Measurements from ENCODE around the gene KCNIP1.
"Not testable (repeated sequence)": the region's sequence is repeated elsewhere in the genome, so short reads cannot be mapped to it uniquely, and the experiment has no call there.

KCNIP1 gene

DNA sequence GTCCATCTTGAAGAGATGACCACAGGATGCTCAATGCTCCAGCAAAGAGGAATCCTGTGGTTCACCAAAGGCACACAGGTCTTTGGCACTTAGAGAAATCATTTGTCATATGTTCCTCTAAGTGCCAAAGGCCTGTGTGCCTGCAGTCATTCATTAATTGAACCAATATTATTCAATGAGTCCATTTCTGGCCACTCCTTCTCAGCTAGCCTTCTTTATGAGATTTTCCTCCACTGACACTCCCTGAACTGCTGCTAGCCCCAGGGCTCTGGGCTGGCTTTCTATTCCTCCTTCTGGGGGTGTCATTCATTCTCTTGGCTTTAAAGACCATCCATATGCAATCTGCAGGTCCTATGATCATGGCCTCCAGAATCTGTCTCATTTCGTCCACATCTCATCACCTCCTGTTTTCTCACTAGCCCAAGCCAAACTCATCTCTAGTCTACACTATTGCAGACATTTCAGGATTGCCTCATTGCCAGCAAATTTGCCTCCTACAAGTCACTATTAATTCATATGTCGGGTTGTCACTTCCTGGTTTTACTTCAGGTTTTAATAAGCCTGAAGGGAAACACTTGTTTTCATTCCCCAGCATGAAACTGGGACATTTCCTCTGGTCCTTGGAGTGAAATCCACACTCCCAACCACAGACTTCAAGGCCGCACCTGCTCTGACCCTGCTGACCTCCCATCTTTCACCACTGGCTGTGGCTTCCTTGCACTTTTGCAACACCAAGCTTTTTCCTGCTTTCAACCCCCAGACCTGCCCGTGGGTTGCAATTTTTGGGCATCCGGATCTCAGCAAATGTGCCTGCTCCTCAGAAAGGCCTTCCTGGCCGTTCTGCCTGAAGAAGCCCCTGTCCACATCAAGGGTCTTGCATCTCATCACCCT lies 35.1 kb downstream of the KCNIP1 start:
- DNase-seq: no peak

DNA sequence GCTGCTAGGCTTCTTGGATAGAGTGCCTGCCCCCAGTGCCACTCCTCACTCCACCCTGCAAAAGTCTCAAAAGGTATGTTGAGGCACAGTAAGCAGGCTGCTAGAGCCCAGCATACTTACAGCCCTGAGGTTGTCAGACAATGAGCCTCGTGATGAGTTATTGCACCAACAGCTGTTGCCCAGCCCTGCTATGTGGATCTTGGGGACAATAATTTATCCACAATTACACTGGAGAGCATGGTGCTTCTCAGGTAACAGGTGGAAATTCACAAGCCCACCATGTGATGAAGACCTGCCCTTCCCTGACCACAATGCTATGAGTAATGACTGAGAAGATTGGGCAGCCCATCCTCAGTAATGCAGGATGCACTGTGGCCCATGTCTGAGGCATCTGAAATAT lies 36.5 kb downstream of the KCNIP1 start:
- no peak for DNase-seq

DNA sequence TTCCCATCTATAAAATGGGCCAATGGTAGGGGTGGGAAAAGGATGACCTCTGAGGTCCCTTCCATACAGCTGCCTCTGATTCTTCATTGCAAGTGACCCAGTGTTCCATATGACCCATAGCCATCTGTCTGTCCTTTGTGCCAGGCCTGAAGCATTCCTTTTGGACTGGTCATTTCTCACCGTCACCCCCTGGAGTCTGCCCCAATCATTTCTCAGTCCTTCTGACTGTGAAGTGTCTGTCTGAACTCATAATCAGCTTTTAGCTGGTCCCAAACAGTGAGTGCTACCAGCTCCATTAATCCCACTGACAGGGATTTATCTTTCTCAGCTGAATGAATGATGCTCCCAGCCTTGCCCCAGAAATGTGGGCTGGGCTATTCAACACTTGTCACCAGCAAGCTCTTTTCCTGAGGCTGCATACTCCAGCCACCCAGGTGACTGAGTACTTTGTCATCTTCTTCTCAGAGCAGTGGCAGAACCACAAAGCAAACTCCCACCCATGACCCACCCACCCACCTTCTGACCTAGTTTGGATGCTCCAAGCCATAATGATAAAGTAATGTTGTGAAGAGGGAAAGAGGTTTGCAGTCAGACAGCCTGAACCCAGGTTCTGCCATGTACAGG lies 37.4 kb downstream of the KCNIP1 start:
- no peak for DNase-seq

DNA sequence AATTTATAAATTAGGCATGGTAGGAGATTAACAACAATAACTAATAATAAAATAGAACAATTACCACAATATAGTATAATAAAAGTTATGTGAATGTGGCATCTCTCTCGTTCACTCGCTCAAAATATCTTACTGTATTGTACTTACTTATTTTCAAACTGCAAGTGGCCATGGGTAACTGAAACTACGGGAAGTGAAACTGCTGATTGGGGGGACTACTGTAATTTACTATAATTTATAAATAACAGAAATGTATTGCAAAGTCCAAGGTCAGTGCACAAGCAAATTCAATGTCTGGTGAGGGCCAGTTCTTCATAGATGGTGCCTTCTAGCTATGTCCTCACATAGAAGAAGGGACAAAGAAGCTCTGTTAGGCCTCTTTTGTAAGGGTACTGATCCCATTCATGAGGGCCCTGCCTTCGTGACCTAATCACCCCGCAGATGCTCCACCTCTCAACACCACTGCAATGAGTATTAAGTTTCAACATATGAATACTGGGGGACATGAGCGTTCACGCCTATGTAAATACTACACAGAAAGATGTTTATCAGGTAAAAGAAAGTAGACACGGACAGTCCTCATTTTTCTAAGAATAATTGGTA lies 39.0 kb downstream of the KCNIP1 start:
- no peak for DNase-seq

DNA sequence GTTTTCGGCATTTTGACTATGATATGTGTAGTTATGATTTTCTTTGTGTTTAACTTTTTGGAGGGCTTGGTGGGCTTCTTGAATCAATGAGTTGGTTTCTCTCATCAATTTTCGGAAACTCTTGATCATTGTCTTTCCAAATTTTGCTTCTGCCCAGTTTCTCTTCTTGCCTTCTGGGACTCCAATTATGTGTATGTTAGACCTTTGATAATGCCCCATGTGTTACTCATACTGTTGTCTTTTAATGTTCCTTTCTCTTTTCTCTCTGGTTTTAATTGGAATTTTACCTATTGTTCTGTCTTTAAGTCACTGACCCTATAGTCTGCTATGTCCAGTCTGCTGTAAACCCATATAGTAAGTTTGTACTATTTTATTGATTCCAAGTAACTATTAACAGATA lies 41.5 kb downstream of the KCNIP1 start:
- DNase-seq: no peak

DNA sequence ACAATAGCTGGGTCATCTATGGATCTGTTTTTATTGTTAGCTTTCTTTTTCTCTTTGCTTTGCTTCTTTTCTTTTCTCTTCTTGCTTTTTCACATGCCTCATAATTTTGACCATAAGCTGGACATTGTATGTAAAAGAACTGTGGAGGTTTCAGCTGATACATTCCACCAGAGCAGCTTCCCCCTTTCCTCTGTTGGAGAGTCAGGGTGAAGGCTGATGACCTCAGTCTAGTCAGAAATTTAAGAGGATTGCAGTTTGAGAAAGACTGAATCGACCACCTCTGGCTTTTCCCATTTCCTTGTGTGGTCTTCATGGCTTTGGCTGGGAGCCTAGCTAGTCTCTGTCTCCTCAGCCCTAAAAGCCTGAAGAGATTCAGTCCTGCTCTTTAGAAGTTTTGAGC lies 42.0 kb downstream of the KCNIP1 start:
- no peak for DNase-seq

DNA sequence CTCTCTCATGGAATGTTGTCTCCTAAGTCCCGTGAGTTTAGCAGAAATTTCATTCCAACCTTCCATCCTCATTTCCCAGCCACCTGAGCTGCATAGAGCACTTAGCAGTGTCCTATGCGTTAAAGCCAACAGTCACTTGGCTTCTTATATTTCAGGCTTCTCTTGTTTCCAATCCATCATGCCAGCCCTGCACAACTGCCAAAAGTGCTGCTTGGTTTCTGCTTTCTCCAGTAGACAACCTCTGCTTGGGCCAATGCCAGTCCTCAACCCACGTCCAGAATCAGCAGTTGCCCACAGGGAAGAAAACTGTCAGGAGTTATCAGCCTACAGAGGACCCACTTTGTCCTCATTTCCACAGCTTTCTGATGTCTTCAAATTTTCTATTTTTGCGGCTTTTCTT lies 42.5 kb downstream of the KCNIP1 start:
- no peak for DNase-seq

DNA sequence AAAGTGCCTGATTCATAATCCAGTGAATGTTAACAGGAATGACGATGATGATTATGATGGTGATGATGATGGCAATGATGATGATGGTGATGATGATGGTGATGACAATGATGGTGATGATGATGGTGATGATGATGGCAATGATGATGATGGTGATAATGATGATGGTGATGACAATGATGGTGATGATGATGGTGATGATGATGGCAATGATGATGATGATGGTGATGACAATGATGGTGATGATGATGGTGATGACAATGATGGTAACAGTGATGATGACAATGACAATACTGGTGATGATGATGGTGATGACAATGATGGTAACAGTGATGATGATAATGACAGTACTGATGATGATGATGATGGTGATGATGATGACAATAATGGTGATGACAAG lies 46.6 kb downstream of the KCNIP1 start:
- DNase-seq: not testable (repeated sequence)

DNA sequence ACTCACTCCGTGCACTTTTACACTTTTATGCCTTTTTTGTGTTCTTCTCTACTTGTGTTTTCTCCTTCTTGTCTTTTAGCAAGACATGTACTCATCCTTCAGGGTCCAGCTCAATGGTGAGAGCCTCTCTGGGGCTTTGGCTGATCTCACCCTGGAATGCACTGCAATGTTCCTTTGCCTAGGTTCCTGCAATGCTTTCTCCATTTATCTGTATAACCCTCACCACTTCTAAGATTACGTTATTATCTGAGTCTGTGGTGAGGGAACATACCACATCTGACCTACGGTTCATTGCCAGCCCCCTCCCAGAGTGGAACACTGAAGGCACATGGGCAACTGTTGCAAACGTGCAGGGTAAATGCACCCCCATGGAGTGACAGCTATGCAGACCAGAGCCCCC lies 47.3 kb downstream of the KCNIP1 start:
- no peak for DNase-seq

DNA sequence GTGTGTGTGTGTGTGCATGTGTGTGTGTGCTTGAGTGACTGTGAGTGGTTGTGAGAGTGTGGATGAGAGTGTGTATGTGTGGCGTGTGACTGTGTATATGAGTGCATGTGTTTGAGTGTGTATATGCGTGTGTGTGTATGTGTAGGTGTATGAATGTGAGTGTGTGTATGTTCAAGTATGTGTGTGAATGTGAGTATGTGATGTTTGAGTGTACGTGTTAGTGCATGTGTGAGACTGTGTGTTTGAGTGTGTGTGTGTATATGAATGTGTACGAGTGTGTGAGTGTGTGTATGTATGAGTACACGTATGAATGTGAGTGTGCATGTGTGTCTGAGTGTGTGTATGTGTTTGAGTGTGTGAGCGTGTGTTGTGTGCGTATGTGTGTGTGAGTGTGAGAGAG lies 47.8 kb downstream of the KCNIP1 start:
- DNase-seq: no peak

DNA sequence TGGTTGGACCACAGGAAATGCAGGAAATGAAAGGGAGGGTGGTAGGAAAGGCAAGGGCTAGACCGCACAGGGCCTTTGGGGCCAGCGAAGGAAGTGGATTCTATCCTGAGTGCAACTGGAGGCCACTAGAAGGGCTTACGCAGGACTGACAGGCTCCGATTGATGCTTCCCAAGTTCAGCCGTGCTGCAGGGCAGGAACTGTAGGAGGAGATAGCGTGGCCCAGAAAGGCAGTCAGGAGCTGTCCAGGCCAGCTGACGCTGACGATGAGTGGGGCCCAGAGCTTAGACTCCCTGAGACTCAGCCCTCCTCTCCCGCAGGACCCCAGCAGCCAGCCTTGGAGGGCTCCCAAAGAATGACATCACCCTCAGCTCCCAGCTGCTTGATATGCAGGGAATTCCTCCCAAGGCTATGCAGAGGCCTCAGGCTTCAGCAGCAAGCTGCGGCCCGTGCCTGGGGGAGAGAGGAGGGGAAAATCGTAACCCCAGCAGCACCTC lies 48.8 kb downstream of the KCNIP1 start:
- no peak for DNase-seq

DNA sequence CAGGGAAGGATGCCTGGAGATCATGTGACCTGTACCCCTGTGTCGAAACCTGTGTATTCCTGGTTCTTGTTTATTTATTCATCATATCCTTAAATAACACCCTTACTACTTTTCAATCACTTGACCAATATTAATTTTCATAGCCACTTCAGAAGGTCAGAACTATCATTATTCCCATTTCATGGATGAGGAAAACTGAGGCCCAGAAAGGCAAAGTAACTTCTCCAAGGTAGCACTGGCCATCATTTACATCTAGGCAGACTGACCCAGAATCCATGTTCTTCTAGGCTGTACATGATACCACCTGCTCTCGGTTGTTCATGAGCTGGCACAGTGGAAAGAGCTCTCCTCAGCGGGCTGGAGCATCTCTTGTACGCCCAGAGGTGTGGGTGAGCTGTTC lies 49.4 kb downstream of the KCNIP1 start:
- DNase-seq: no peak

DNA sequence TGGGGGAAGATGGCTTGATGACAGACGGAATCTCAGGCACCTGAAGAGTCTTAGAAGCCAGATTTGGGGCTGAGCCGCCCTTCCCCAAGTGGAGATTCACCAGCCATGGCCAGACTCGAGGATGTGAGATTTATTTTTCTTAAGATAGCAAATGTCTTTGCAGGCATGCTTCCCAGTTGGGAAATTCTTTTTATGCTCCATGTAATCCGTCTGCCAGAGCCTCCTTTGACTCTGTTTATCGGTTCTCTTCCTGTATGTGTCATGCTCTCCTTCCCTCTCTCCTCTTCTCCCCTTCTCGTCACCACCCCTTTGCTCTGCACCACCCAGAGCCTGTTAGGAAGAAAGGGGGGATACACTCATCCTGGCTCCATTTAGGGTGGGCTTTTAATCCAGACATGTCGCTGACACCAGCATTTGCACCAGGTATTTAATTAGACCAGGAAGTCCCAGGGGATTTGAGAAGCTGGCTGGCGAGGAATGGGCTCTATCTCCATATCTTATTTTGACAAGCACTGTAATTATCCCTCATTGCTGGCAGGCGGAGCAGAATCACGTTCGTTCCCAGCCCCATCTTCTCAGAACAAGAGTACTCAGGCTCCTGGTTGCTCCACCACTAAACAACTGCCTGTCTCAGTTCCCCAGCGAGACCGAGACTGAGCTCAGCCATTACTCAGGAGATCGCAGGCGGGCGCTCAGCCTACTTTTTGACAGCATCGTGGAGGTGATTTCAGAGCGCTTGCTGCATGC lies 50.9 kb downstream of the KCNIP1 start:
- DNase-seq: no peak

DNA sequence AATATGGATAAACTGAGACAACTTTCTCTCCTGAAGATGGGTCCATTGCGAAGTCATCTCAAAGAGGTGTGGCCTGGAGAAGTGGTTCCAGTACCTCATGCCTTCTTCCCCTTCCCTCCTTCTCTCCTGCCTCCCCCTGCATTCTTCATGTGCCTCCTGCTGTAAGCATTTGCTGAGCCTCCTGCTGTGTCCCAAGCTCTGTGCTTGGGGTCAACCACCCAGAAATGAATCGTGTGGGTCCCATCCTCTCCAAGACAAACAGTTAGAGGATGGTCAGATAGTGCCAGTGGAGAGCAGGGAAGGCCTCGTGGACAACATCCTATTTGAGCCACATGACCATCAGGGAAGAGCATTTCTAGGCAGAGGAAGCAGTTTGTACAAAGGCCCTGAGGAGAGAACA lies 53.5 kb downstream of the KCNIP1 start:
- DNase-seq: no peak

DNA sequence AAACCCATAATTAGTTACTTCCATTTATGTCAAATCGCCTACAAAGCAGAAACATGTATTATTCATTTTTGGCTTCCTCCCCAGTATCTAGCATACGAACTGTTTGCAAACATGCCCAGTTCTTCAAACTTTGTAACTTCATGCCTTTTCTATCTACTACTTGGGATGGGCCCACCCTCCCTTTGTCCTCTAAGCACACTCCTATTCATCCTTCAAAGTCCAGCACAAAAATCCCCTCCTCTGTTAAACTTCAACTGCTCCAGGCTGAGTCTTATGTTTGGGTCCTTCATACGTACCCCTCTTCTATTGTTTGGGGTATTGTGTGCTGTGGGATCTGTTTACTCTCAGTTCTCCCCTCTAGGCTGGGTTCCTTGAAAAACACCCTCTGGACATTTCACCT lies 55.5 kb downstream of the KCNIP1 start:
- no peak for DNase-seq

DNA sequence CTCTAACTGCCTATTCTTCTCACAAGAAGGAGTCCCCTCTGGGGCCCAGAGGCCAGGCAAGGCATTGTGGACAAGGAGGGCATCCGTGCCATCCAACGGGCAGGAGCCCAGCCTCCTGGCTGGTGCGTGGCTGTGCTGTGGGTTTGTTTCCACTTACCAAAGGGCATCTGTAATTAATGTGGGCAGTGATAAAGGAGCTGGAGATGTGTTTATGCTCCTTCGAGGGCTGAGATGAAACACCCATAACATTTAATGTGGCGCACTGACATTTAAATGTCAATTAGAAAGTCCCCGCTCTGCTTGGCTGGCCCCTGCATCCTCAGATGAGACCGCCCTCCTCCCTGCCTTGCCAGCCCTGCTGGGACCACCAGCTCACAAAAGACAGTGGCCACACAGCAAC lies 57.1 kb downstream of the KCNIP1 start:
- no peak for DNase-seq

DNA sequence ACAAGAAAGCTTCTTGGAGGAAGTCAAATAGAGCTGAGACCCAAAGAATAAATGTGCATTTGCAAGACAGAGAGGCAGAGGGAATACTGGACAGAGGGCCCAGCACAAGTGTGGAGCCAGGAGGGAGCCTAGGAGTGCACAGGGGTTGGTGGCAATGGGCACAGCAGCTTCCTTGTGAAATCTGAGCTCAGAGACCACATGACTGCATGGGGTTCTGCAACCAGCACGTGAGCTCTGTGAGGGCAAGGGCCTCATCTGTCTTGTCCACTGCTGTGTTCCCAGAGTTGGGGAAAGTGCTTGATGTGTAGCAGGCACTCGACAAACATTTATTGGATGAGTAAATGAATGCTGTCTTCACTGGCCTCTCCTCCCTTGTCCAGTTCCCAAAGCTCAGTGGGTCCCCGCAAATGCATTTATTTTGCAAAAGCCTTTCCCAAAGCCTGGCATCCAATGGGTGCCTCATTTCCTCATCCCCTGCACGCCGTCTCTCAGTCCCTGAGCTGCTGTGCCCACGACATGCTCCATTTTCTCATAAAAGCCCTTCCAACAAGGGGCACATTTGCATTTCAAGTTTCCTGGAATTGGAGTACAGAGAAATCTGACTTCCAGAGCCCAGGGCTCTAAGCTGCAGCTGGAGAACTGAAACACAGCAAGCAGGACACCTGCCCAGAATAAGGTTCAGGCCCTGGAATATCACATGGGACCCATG lies 58.5 kb downstream of the KCNIP1 start:
- no peak for DNase-seq

DNA sequence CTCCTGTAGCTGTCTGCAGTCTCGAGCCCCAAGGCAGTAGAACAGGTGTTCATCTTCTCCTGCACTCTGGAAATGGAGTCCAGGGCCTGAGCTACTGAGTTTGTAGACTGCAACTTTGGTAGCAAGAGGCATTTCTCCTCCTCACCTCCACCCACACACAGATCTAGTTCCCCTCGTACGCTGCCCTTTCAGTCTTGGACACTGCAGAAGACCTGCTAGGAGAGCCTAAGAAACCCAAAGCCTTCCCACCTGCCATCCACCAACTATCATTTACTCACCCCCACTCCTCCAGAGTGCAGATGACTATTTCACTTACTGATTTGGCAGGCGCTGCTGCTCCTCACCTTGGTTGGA lies 59.0 kb downstream of the KCNIP1 start:
- DNase-seq: no peak

DNA sequence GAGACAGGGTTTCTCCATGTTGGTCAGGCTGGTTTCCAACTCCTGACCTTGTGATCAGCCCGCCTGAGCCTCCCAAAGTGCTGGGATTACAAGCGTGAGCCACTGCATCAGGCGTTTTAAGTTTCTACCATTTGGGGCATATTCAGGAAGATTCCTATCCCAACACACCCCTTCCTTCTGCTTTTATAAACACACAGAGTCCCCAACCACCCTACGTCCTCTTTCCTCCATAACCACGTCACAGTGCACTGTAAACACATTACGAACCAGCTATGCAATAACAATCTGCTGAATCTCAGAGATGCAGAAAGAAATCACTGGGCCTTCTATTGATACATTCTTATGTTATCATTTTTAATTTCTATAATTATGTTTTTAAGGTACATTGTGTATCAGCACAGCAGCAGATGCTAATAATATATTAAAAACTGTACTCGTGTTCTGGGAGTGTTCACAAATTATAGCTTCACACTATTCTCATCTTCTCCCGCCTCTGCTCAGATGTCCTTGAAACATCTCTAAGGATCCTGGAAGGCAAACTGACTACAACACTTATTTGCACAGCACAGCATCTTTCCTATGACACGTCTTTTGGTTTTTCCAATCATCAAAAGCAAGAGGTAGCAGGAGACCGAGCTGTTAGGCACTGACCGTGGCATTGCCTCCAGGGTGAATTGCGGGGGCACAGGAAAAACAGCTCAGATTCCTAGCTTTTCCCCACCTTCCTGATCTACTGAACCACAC lies 60.2 kb downstream of the KCNIP1 start:
- DNase-seq: no peak

DNA sequence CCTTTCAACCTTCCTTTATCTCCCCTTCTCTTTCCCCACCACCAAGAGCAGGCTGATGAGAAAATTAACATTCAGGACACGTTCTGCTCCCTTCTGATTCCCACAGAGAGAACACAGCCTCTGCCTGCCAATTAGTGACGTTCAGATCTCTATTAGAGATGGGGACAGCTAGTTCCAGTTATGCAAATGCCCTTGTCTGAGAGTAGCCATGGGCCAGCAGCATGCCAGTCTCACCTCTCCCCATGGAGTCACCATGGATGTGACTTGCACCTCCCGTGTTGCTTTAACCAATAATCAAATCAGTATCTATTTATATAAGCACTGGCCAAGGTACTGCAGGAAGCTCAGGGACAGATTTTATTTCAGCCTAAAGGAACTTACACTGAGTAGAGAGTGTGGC lies 61.3 kb downstream of the KCNIP1 start:
- DNase-seq: no peak

DNA sequence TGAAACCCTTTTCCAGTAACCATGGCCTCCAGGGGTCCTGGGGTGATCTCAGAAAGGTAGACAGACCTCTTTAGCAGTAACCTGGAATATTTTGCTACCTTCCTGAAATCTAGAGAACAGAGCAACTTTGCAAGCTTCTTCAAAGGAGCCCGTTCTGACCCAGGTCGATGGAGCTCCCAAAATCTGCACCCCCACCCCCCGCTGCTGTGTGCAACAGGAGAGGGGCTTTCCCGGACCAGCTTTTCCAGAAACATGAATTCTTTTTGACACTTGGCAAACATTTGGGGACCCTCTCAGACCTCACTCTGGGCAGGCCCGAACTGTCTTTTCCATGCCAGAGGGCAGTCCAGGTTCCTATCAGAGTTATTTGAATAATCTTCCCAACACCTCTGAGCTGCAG lies 65.3 kb downstream of the KCNIP1 start:
- no peak for DNase-seq

DNA sequence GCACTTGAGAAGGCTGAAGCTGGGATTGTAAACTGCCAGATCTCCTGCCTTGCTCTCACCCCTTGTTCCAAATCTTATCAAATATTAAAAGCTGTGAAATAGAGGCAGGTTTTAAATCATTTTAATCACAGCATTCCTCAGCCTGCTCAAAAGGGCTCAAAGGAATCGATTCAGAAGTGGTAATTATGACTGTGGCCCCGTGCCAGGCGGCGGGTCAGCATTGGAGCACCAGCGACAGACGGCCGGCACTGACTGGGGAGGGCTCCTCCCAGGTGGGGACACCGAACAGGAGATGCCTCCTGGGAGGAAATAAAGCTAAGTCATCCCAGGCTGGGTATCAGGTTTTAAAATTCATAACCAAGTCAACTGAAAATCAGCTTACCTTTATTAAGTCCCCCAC lies 66.7 kb downstream of the KCNIP1 start:
- no peak for DNase-seq
